SK-N-SH (cell line): ENCODE data around the gene PA2G4. TPM values are rescaled to one million over a fixed set of nuclear protein-coding genes. Genes with fewer than 3 reads are reported as not detected.

Experiments
- CTCF ChIA-PET: fragments of 300-600, 350-600 bp; formaldehyde crosslinking; extraction: SDS; loops from one replicate; lab custom pipeline; 2021; lab: Yijun Ruan, JAX
- POLR2A ChIA-PET: fragments of 350-600 bp; sonication (Branson Sonifier 250); formaldehyde crosslinking; extraction: SDS; loops from one replicate; lab custom pipeline; 2020; ENCODE audit warnings: antibody characterized with exemption, inconsistent platforms; lab: Yijun Ruan, JAX
- DNase-seq: peaks from one replicate; pipeline ENCODE4 v3.0.0; 2012
- H2AFZ ChIP-seq: fragments of 200-600 bp; sonication (generic); 2 replicates; pipeline ENCODE4 v1.8.1; 2016; ENCODE audit warnings: antibody characterized with exemption, mild to moderate bottlenecking, low read depth
- H3F3A ChIP-seq: fragments of 200-600 bp; sonication (generic); replicated peaks from 2 replicates; pipeline ENCODE3; 2016; ENCODE audit warnings: antibody characterized with exemption, mild to moderate bottlenecking; ENCODE audit not compliant: insufficient read depth
- H3K27ac ChIP-seq, 2 experiments: fragments of 200-500 bp in 1 of 2; fragments of 200-600 bp in 1 of 2; sonication (Bioruptor generic) in 1 of 2; sonication (generic), shearing (Covaris generic) in 1 of 2; 2 replicates each; pipeline versions ENCODE4 v1.5.1 to v1.6.1; 2014 to 2016; ENCODE audit warnings: low read depth in 2 of 2, inconsistent platforms in 1 of 2, low read length in 1 of 2, mild to moderate bottlenecking in 1 of 2, mixed read lengths in 1 of 2
- H3K27me3 ChIP-seq: fragments of 200-600 bp; sonication (generic), shearing (Covaris generic); 2 replicates; pipeline ENCODE4 v1.6.1; 2016; ENCODE audit warnings: mixed run types; ENCODE audit not compliant: insufficient read depth
- H3K36me3 ChIP-seq, 2 experiments: fragments of 200-500 bp in 1 of 2; fragments of 200-600 bp in 1 of 2; sonication (Bioruptor generic) in 1 of 2; sonication (generic) in 1 of 2; replicated peaks in 1 of 2; 2 replicates each; pipeline versions ENCODE3 to v1.5.1; 2014 to 2016; ENCODE audit warnings: low read length in 1 of 2, mild to moderate bottlenecking in 1 of 2; ENCODE audit not compliant: insufficient read depth in 2 of 2, control insufficient read depth in 1 of 2
- H3K4me1 ChIP-seq, 2 experiments: fragments of 200-500 bp in 1 of 2; fragments of 200-600 bp in 1 of 2; sonication (Bioruptor generic) in 1 of 2; sonication (generic), shearing (Covaris generic) in 1 of 2; 2 replicates each; pipeline versions ENCODE4 v1.5.1 to v1.6.1; 2014 to 2016; ENCODE audit warnings: low read depth in 1 of 2, low read length in 1 of 2, mixed run types in 1 of 2; ENCODE audit not compliant: insufficient read depth in 2 of 2, control insufficient read depth in 1 of 2
- H3K4me2 ChIP-seq: fragments of 200-600 bp; sonication (generic), shearing (Covaris generic); 2 replicates; pipeline ENCODE4 v1.6.1; 2017; ENCODE audit warnings: mixed run types
- H3K4me3 ChIP-seq, 2 experiments: fragments of 200-500 bp in 1 of 2; fragments of 200-600 bp in 1 of 2; sonication (Bioruptor generic) in 1 of 2; sonication (generic), shearing (Covaris generic) in 1 of 2; 2 replicates each; pipeline versions ENCODE4 v1.5.1 to v1.8.1; 2014 to 2016; ENCODE audit warnings: low read depth in 2 of 2, inconsistent platforms in 1 of 2, low read length in 1 of 2, mild to moderate bottlenecking in 1 of 2, mixed read lengths in 1 of 2, moderate library complexity in 1 of 2
- H3K79me2 ChIP-seq: fragments of 200-600 bp; sonication (generic); 2 replicates; pipeline ENCODE4 v1.8.1; 2017; ENCODE audit warnings: mild to moderate bottlenecking; ENCODE audit not compliant: insufficient read depth
- H3K9ac ChIP-seq: fragments of 200-600 bp; sonication (generic); 2 replicates; pipeline ENCODE4 v1.6.1; 2017; ENCODE audit warnings: mixed run types
- H3K9me2 ChIP-seq: fragments of 200-600 bp; sonication (generic); 2 replicates; pipeline ENCODE4 v1.6.1; 2017; ENCODE audit warnings: mixed run types
- H3K9me3 ChIP-seq: fragments of 200-600 bp; sonication (generic); 2 replicates; pipeline ENCODE4 v1.6.1; 2017; ENCODE audit warnings: mixed run types, mild to moderate bottlenecking, moderate library complexity
- H4K20me1 ChIP-seq: fragments of 200-600 bp; sonication (generic); 2 replicates; pipeline ENCODE4 v1.6.1; 2017; ENCODE audit warnings: mild to moderate bottlenecking, mixed run types; ENCODE audit not compliant: insufficient read depth
- CHD2 ChIP-seq: fragments of 150-350 bp; IDR thresholded peaks from 2 replicates; pipeline ENCODE4 v1.6.1; 2018; ENCODE audit warnings: low read length; ENCODE audit not compliant: partially characterized antibody
- EP300 ChIP-seq, 2 experiments: IDR thresholded peaks; 2 replicates each; pipeline versions ENCODE4 v1.4.0 to v1.6.1; 2012; ENCODE audit warnings: borderline replicate concordance in 1 of 2, low read depth in 1 of 2, low read length in 1 of 2
- GABPA ChIP-seq: IDR thresholded peaks from 2 replicates; pipeline ENCODE4 v1.4.0; 2012; ENCODE audit warnings: low read depth, mild to moderate bottlenecking
- GATA2 ChIP-seq: sonication (generic); formaldehyde crosslinking; IDR thresholded peaks from 2 replicates; pipeline ENCODE4 v1.5.0; 2020; ENCODE audit warnings: mild to moderate bottlenecking, missing genetic modification reagents
- MEF2A ChIP-seq: IDR thresholded peaks from 2 replicates; pipeline ENCODE4 v1.4.0; 2012; ENCODE audit warnings: low read depth, borderline replicate concordance
- MXI1 ChIP-seq: IDR thresholded peaks from 2 replicates; pipeline ENCODE4 v1.6.1; 2012; ENCODE audit warnings: mild to moderate bottlenecking, low read depth, low read length, improper control_type of control experiment
- RAD21 ChIP-seq: IDR thresholded peaks from 2 replicates; pipeline ENCODE4 v1.6.1; 2012; ENCODE audit warnings: mild to moderate bottlenecking, low read length
- RXRA ChIP-seq: IDR thresholded peaks from 2 replicates; pipeline ENCODE4 v1.4.0; 2012; ENCODE audit warnings: low read depth, mild to moderate bottlenecking, borderline replicate concordance
- SIN3A ChIP-seq: IDR thresholded peaks from 2 replicates; pipeline ENCODE4 v1.6.1; 2012; ENCODE audit warnings: low read depth, mild to moderate bottlenecking, low read length, moderate library complexity, borderline replicate concordance
- SMC3 ChIP-seq: IDR thresholded peaks from 2 replicates; pipeline ENCODE4 v1.6.1; 2012; ENCODE audit warnings: low read depth, low read length, improper control_type of control experiment
- TAF1 ChIP-seq: IDR thresholded peaks from 2 replicates; pipeline ENCODE4 v1.6.1; 2012; ENCODE audit warnings: low read depth, mild to moderate bottlenecking, low read length, moderate library complexity, borderline replicate concordance
- TCF12 ChIP-seq: IDR thresholded peaks from 2 replicates; pipeline ENCODE4 v1.4.0; 2012
- TEAD4 ChIP-seq: IDR thresholded peaks from 2 replicates; pipeline ENCODE4 v1.4.0; 2012; ENCODE audit warnings: mild to moderate bottlenecking, borderline replicate concordance; ENCODE audit not compliant: insufficient read depth
- WGBS: methylation state at CpG from one replicate; pipeline ENCODE4 v1.1.6; 2017; ENCODE audit warnings: low lambda C conversion rate; 5-methylcytosine and 5-hydroxymethylcytosine counted together
- polyA plus RNA-seq, 3 experiments: library from polyadenylated mRNA; depleted of rRNA; stranded (reverse); fragments of >200 nt; gene quantifications; 2 replicates each; pipeline ENCODE4 v1.2.3, GENCODE V29; 2012
- TF ChIP-seq, protein P1 (sequence below): IDR thresholded peaks from 2 replicates; pipeline ENCODE4; 2012
- TF ChIP-seq, protein P2 (sequence below): IDR thresholded peaks from 2 replicates; pipeline ENCODE4 v1.6.1; 2012; ENCODE audit warnings: mild to moderate bottlenecking, low read depth, low read length, moderate library complexity
- TF ChIP-seq, protein P3 (sequence below): IDR thresholded peaks from 2 replicates; pipeline ENCODE4 v1.4.0; 2012; ENCODE audit warnings: low read depth

The PA2G4 gene
- polyA plus RNA-seq, 1 of the 3 experiments (the other 2 are of a cell fraction) = 207 TPM

DNA sequence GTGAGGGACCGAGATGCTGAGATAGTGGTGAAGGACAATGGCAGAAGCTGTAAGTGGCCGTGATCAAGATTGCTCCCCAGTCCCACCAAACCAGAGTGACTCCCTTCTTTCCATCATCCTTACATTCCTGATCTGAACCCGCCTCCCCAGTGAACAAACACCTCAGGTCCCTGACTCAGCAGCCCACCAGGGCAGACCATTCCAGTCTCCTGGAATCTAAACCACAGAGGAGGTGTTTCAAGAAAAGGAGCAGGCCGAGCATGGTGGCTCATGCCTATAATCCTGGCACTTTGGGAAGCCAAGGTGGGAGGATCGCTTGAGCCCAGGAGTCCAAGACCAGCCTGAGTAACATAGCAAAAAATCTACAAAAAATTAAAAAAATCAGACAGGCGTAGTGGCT is 17.8 kb upstream of the PA2G4 start:
- H3F3A ChIP-seq = no peaks in the 10 kb centered on the region
- H3K4me3 ChIP-seq = no peak overlapping the region
- POLR2A ChIA-PET = no interaction called here
- 83% methylated on average over 6 of the region's 6 CpGs for WGBS
- H2AFZ ChIP-seq = no peak overlapping the region
- H3K9ac ChIP-seq = no peak overlapping the region
- H3K27ac ChIP-seq = no peak overlapping the region
- no peaks in the 10 kb centered on the region for H3K79me2 ChIP-seq
- no peak overlapping the region for H3K4me2 ChIP-seq
- no peaks in the 10 kb centered on the region for H3K9me3 ChIP-seq
- TF ChIP-seq CHD2 (no peak), SMC3 (no peak), EP300 (IDR thresholded peaks at IDR 0.05; ENCODE audit: borderline replicate concordance in 1 of 2, low read depth in 1 of 2, low read length in 1 of 2) (no peak), TAF1 (no peak)
- TF ChIP-seq, protein P1, sequence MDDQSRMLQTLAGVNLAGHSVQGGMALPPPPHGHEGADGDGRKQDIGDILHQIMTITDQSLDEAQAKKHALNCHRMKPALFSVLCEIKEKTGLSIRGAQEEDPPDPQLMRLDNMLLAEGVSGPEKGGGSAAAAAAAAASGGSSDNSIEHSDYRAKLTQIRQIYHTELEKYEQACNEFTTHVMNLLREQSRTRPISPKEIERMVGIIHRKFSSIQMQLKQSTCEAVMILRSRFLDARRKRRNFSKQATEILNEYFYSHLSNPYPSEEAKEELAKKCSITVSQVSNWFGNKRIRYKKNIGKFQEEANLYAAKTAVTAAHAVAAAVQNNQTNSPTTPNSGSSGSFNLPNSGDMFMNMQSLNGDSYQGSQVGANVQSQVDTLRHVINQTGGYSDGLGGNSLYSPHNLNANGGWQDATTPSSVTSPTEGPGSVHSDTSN = no peak
- H3K27me3 ChIP-seq = no peaks in the 10 kb centered on the region
- DNase-seq = no peak
- CTCF ChIA-PET = interaction anchor here (2.8 kb wide), 1 partner anchor 18 kb away, joined by 7 read pairs; the partner anchor contains the start of gene PA2G4
- no peaks in the 10 kb centered on the region for H4K20me1 ChIP-seq
- no peaks in the 10 kb centered on the region for H3K4me1 ChIP-seq
- no peaks in the 10 kb centered on the region for H3K36me3 ChIP-seq
- H3K9me2 ChIP-seq = no peaks in the 10 kb centered on the region

DNA sequence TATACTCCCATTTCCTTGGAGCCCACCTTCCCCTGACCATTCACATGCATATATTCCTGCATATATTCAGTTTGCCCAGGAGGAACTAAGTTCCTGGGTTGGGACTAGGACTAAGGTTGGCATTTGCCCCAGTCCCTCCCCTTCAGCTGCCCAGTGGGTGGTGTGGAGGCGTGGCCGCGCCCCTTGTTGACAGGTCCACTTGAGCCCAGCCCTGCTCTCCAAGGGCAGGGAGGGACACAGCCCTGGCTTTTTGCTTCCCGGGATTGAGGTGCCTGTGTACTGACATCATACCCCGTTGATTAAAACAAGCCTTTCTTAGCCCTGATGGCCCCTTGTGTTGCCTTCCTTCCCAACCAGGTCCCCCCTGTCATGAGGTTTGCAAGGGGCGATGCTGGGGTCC is 17.1 kb upstream of the PA2G4 start:
- 74% methylated on average over 6 of the region's 6 CpGs for WGBS
- Histone ChIP-seq H2AFZ (no peak overlapping the region), H3K27ac (no peak overlapping the region), H3K9ac (no peak overlapping the region), H3K9me3 (no peaks in the 10 kb centered on the region), H3K4me3 (no peak overlapping the region), H3K79me2 (no peaks in the 10 kb centered on the region), H3K4me1 (no peaks in the 10 kb centered on the region), H4K20me1 (no peaks in the 10 kb centered on the region), H3K36me3 (no peaks in the 10 kb centered on the region), H3F3A (no peaks in the 10 kb centered on the region), H3K27me3 (no peaks in the 10 kb centered on the region), H3K9me2 (no peaks in the 10 kb centered on the region), H3K4me2 (no peak overlapping the region)
- no peak for DNase-seq
- POLR2A ChIA-PET = no interaction called here
- TF ChIP-seq, protein P2, sequence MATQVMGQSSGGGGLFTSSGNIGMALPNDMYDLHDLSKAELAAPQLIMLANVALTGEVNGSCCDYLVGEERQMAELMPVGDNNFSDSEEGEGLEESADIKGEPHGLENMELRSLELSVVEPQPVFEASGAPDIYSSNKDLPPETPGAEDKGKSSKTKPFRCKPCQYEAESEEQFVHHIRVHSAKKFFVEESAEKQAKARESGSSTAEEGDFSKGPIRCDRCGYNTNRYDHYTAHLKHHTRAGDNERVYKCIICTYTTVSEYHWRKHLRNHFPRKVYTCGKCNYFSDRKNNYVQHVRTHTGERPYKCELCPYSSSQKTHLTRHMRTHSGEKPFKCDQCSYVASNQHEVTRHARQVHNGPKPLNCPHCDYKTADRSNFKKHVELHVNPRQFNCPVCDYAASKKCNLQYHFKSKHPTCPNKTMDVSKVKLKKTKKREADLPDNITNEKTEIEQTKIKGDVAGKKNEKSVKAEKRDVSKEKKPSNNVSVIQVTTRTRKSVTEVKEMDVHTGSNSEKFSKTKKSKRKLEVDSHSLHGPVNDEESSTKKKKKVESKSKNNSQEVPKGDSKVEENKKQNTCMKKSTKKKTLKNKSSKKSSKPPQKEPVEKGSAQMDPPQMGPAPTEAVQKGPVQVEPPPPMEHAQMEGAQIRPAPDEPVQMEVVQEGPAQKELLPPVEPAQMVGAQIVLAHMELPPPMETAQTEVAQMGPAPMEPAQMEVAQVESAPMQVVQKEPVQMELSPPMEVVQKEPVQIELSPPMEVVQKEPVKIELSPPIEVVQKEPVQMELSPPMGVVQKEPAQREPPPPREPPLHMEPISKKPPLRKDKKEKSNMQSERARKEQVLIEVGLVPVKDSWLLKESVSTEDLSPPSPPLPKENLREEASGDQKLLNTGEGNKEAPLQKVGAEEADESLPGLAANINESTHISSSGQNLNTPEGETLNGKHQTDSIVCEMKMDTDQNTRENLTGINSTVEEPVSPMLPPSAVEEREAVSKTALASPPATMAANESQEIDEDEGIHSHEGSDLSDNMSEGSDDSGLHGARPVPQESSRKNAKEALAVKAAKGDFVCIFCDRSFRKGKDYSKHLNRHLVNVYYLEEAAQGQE = no peak
- TF ChIP-seq SIN3A = no peak
- no peak for TF ChIP-seq RAD21
- no peak for TF ChIP-seq MXI1
- TF ChIP-seq, protein P3, sequence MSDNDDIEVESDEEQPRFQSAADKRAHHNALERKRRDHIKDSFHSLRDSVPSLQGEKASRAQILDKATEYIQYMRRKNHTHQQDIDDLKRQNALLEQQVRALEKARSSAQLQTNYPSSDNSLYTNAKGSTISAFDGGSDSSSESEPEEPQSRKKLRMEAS = no peak
- no peak for TF ChIP-seq MEF2A
- TF ChIP-seq RXRA = no peak
- no peak for TF ChIP-seq GATA2 (CRISPR knock-in tag)
- TF ChIP-seq EP300 (IDR thresholded peaks at IDR 0.05; ENCODE audit: borderline replicate concordance in 1 of 2, low read depth in 1 of 2, low read length in 1 of 2) = no peak
- TF ChIP-seq, protein P1 = no peak
- TF ChIP-seq GABPA = no peak
- TF ChIP-seq TCF12 = no peak
- TF ChIP-seq TEAD4 = no peak
- CTCF ChIA-PET = no interaction called here
